HEK293 (cell line): ENCODE measurements around the gene RPL22.

Source experiments
- CTCF ChIA-PET: fragments of 350-600 bp; formaldehyde crosslinking; extraction: SDS; loops from one replicate; lab custom pipeline; 2021; ENCODE audit warnings: antibody characterized with exemption; lab: Yijun Ruan, JAX
- POLR2A ChIA-PET: fragments of 300-600 bp; formaldehyde crosslinking; extraction: SDS; loops from one replicate; lab custom pipeline; 2020; ENCODE audit warnings: antibody characterized with exemption, inconsistent platforms; lab: Yijun Ruan, JAX
- H3K27ac ChIP-seq: fragments of 200-500 bp; sonication (Bioruptor generic); 2 replicates; pipeline ENCODE4 v1.5.1; 2014; ENCODE audit warnings: low read depth, low read length, control low read depth, inconsistent platforms; ENCODE audit errors: extremely low read depth
- H3K36me3 ChIP-seq, 2 experiments: fragments of 200-500 bp in 1 of 2; sonication (Bioruptor generic) in 1 of 2; 1 replicate in 1 of 2; 2 replicates in 1 of 2; pipeline ENCODE4 v1.5.1; 2014 to 2017; ENCODE audit warnings: inconsistent platforms in 2 of 2, low read length in 2 of 2; ENCODE audit not compliant: control insufficient read depth in 2 of 2, insufficient read depth in 1 of 2
- H3K4me1 ChIP-seq: fragments of 200-500 bp; sonication (Bioruptor generic); 2 replicates; pipeline ENCODE4 v1.5.1; 2014; ENCODE audit warnings: mild to moderate bottlenecking, low read length, inconsistent platforms; ENCODE audit not compliant: control insufficient read depth, insufficient read depth
- H3K4me3 ChIP-seq: 2 replicates; pipeline ENCODE4 v1.5.1; 2011; ENCODE audit warnings: low read depth, mild to moderate bottlenecking, control low read depth, low read length, moderate library complexity
- H3K9me3 ChIP-seq: fragments of 200-500 bp; sonication (Bioruptor generic); 2 replicates; pipeline ENCODE4 v1.5.1; 2014; ENCODE audit warnings: low read depth, low read length, inconsistent platforms; ENCODE audit not compliant: control insufficient read depth, insufficient read depth
- ZNF510 ChIP-seq: fragments of 450-650 bp; formaldehyde crosslinking; IDR thresholded peaks from 2 replicates; pipeline ENCODE4 v1.5.1; 2018; ENCODE audit warnings: mild to moderate bottlenecking, missing genetic modification characterization, missing biosample characterization; ENCODE audit not compliant: insufficient replicate concordance
- ZNF514 ChIP-seq: fragments of 450-650 bp; formaldehyde crosslinking; IDR thresholded peaks from 2 replicates; pipeline ENCODE4 v1.5.1; 2016; ENCODE audit warnings: missing biosample characterization, missing genetic modification characterization
- ZNF596 ChIP-seq: fragments of 450-650 bp; IDR thresholded peaks from 2 replicates; pipeline ENCODE4 v1.5.0; 2018; ENCODE audit warnings: missing biosample characterization, mild to moderate bottlenecking, missing genetic modification characterization, moderate library complexity
- ZSCAN4 ChIP-seq: fragments of 450-650 bp; formaldehyde crosslinking; IDR thresholded peaks from 2 replicates; pipeline ENCODE4 v1.5.1; 2017; ENCODE audit warnings: missing biosample characterization, missing genetic modification characterization

RPL22 gene

GRCh38 chr1:6137758-6138157, 61.6 kb downstream of the RPL22 start:
- no peaks in the 10 kb centered on the region for H3K36me3 ChIP-seq
- ChIA-PET CTCF (no interaction called here), POLR2A (interaction anchor here (1.6 kb wide), 1 partner anchor 11 kb away, joined by 10 read pairs; no protein-coding TSS in a partner anchor)
- H3K4me1 ChIP-seq = no peaks in the 10 kb centered on the region
- H3K9me3 ChIP-seq = no peaks in the 10 kb centered on the region
- TF ChIP-seq ZNF596 (tag by site-specific recombination) = no peak
- TF ChIP-seq ZSCAN4 (tag by site-specific recombination) = no peak
- no peak overlapping the region for H3K4me3 ChIP-seq
- no peak overlapping the region for H3K27ac ChIP-seq

DNA sequence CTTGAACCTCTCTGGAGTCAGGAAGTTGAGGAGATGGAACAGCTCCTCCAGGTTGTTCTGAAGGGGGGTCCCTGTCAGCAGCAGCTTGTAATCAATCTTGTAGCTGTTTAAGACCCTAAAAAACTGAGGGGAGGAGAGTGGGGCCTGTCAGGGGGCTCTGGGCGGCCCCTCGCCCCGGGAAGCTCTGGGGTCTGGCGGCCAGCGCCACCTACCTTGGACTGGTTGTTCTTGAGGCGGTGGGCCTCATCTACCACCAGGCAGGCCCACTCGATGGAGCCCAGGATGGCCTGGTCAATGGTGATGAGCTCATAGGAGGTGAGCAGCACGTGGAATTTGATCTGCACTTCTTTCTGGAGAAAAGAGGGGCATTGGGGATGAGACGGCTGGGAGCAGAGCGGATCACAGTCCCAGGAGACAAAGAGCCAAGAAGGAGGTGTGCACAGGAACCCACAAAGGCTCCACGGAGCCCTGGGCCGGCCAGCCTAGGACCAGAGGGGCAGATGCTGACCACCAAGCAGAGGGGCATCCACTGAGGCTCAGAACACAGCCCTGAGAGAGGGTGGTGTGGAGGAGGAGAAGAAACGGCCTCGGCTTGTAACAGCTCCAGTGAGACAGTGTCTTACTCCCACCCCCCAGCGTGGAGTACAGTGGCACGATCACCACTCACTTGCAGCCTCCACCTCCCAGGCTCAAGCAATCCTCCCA, 62.7 kb downstream of the RPL22 start:
- H3K27ac ChIP-seq = no peak overlapping the region

More for the DNA sequence above, 62.7 kb downstream of the RPL22 start:
- POLR2A ChIA-PET = no interaction called here
- no peak overlapping the region for H3K4me3 ChIP-seq
- CTCF ChIA-PET = interaction anchor here (0.6 to 1.1 kb wide), 2 partner anchors 84 to 583 kb away, joined by 4 to 5 read pairs; no protein-coding TSS in a partner anchor
- TF ChIP-seq ZNF514 (tag by site-specific recombination) (no peak), ZNF510 (tag by site-specific recombination) (no peak)
- H3K9me3 ChIP-seq = no peaks in the 10 kb centered on the region
- H3K4me1 ChIP-seq = no peaks in the 10 kb centered on the region
- H3K36me3 ChIP-seq = no peaks in the 10 kb centered on the region
